ENCODE measurements around the gene CD300C. TPM values are rescaled to one million over a fixed set of nuclear protein-coding genes. Genes with fewer than 3 reads are reported as not detected.

CD300C gene
- total RNA-seq, 1 donor from 2014 or later, result 0.27 TPM

- H3K4me2 ChIP-seq (ENCODE audit: low read length), result no peak overlapping the region
- H3K36me3 ChIP-seq (ENCODE audit: insufficient read depth, low read length), result no peaks in the 10 kb centered on the region
- no peaks in the 10 kb centered on the region for H3K27me3 ChIP-seq (ENCODE audit: insufficient read depth, low read length)
- H4K20me1 ChIP-seq (ENCODE audit: insufficient read depth, low read length), result no peaks in the 10 kb centered on the region
- Mint-ChIP-seq H3K27ac (ENCODE audit: unreplicated experiment) (no peak overlapping the region), H3K27me3 (ENCODE audit: low read depth, unreplicated experiment) (peaks cover 25% of the 10 kb centered on the region), H3K4me1 (ENCODE audit: low read depth, unreplicated experiment) (peaks cover 6% of the 10 kb centered on the region), H3K9me3 (ENCODE audit: unreplicated experiment) (peaks cover 13% of the 10 kb centered on the region), H3K4me3 (ENCODE audit: unreplicated experiment) (peak overlapping the region; percentile 55), H3K36me3 (ENCODE audit: low read depth, unreplicated experiment) (no peaks in the 10 kb centered on the region)
- no peaks in the 10 kb centered on the region for H3K79me2 ChIP-seq (ENCODE audit: insufficient read depth, low read length)
- peaks cover 14% of the 10 kb centered on the region for H3K9me3 ChIP-seq (ENCODE audit: insufficient read depth, low read depth, low read length)
- no peak for FAIRE-seq
- TF ChIP-seq CTCF (IDR thresholded peaks at IDR 0.05; ENCODE audit: insufficient read depth, low read depth, low read length), result no peak
- TF ChIP-seq EZH2 (IDR thresholded peaks at IDR 0.05; ENCODE audit: insufficient read depth, low read length), result no peak
- no peak overlapping the region for H3K9ac ChIP-seq (ENCODE audit: low read length)
- peaks cover 8% of the 10 kb centered on the region for H3K4me1 ChIP-seq (ENCODE audit: insufficient read depth, low read length)
- DNase-seq (ENCODE audit: low read depth), result no peak
- no peak overlapping the region for H3K27ac ChIP-seq (ENCODE audit: low read depth, low read length)
- no peak overlapping the region for H3K4me3 ChIP-seq (ENCODE audit: insufficient read depth, low read depth, low read length)
- H2AFZ ChIP-seq (ENCODE audit: low read depth, low read length), result no peak overlapping the region
These were observed 31.1 kb downstream of the CD300C start for GRCh38 chr17:74514632-74515334.

GRCh38 chr17:74513987-74514631 is 31.8 kb downstream of the CD300C start:
- FAIRE-seq (no peak), DNase-seq (ENCODE audit: low read depth) (peak; percentile 69)
- H3K27me3 Mint-ChIP-seq (ENCODE audit: low read depth, unreplicated experiment), result peaks cover 25% of the 10 kb centered on the region
- no peak overlapping the region for H3K27ac ChIP-seq (ENCODE audit: low read depth, low read length)
- H3K4me2 ChIP-seq (ENCODE audit: low read length), result no peak overlapping the region
- H3K4me3 ChIP-seq (ENCODE audit: insufficient read depth, low read depth, low read length), result no peak overlapping the region
- TF ChIP-seq EZH2 (IDR thresholded peaks at IDR 0.05; ENCODE audit: insufficient read depth, low read length), result no peak
- TF ChIP-seq CTCF (IDR thresholded peaks at IDR 0.05; ENCODE audit: insufficient read depth, low read depth, low read length), result no peak
- no peaks in the 10 kb centered on the region for H3K36me3 Mint-ChIP-seq (ENCODE audit: low read depth, unreplicated experiment)
- H3K9me3 ChIP-seq (ENCODE audit: insufficient read depth, low read depth, low read length), result peaks cover 14% of the 10 kb centered on the region
- H3K27me3 ChIP-seq (ENCODE audit: insufficient read depth, low read length), result no peaks in the 10 kb centered on the region
- H3K9ac ChIP-seq (ENCODE audit: low read length), result no peak overlapping the region
- H4K20me1 ChIP-seq (ENCODE audit: insufficient read depth, low read length), result no peaks in the 10 kb centered on the region
- H3K9me3 Mint-ChIP-seq (ENCODE audit: unreplicated experiment), result peaks cover 13% of the 10 kb centered on the region
- no peaks in the 10 kb centered on the region for H3K79me2 ChIP-seq (ENCODE audit: insufficient read depth, low read length)
- H3K4me1 ChIP-seq (ENCODE audit: insufficient read depth, low read length), result peaks cover 8% of the 10 kb centered on the region
- H3K4me3 Mint-ChIP-seq (ENCODE audit: unreplicated experiment), result no peak overlapping the region
- H3K36me3 ChIP-seq (ENCODE audit: insufficient read depth, low read length), result no peaks in the 10 kb centered on the region
- H3K27ac Mint-ChIP-seq (ENCODE audit: unreplicated experiment), result peak overlapping the region; percentile 5
- peaks cover 6% of the 10 kb centered on the region for H3K4me1 Mint-ChIP-seq (ENCODE audit: low read depth, unreplicated experiment)
- no peak overlapping the region for H2AFZ ChIP-seq (ENCODE audit: low read depth, low read length)

Data from astrocyte (in vitro differentiated cells and primary cell).